ENCODE data around the gene ST6GAL1. TPM values are rescaled to one million over a fixed set of nuclear protein-coding genes. Genes with fewer than 3 reads are reported as not detected.

ST6GAL1 gene
- total and polyA plus RNA-seq, 12 donors, result 7.2 to 95.0 (median 55.4) TPM

DNA sequence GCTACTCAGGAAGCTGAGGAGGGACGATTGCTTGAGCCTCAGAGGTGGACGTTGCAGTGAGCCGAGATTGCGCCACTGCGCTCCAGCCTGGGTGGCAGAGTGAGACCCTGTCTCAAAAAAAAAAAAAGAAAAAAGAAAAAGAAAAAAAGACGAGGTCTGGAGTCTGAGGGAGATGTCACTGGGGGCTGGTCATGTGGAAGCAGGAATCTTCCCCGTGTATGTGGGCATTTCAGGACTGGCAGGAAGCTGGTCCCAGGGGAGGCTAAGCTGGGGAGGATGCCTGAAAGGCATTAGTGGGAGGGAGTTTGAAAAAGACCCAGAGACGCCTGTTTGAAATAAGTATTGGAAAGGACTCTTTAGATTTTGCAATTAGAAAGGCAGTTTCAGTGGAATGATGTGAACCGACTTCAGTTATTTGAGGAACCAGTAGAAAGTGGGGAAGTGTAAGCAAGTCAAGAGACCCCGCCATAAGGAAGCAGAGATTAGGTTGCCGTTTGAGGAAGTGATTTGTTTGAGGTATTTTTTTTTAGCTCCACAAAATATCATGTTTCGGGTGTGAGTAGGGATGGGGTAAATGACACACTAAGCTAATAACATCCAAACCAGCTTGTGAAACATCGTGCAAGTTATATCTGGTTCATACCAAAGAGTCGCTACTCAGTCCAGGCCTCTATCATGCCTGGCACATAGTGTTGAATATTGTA lies 55.5 kb downstream of the ST6GAL1 start:
- Histone ChIP-seq H3K36me3 (replicated peaks in 1 of 2) (no peaks in the 10 kb centered on the region), H3K27me3 (no peaks in the 10 kb centered on the region), H3K4me1 (replicated peaks in 1 of 2) (no peaks in the 10 kb centered on the region), H3K4me3 (no peak overlapping the region), H3K27ac (peak overlapping the region in 2 of 5 donors; percentile 49 to 54), H3K9me3 (replicated peaks in 1 of 3) (no peaks in the 10 kb centered on the region)
- intact Hi-C loops (cut with DNase I), result no loop called here
- WGBS, 4 donors, result 54 to 69% (median 62%) methylated on average over 14 of the region's 14 CpGs
- no peak for DNase-seq
- TF ChIP-seq, protein P1, sequence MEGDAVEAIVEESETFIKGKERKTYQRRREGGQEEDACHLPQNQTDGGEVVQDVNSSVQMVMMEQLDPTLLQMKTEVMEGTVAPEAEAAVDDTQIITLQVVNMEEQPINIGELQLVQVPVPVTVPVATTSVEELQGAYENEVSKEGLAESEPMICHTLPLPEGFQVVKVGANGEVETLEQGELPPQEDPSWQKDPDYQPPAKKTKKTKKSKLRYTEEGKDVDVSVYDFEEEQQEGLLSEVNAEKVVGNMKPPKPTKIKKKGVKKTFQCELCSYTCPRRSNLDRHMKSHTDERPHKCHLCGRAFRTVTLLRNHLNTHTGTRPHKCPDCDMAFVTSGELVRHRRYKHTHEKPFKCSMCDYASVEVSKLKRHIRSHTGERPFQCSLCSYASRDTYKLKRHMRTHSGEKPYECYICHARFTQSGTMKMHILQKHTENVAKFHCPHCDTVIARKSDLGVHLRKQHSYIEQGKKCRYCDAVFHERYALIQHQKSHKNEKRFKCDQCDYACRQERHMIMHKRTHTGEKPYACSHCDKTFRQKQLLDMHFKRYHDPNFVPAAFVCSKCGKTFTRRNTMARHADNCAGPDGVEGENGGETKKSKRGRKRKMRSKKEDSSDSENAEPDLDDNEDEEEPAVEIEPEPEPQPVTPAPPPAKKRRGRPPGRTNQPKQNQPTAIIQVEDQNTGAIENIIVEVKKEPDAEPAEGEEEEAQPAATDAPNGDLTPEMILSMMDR (IDR thresholded peaks at IDR 0.05), result no peak
- TF ChIP-seq POLR2A (IDR thresholded peaks at IDR 0.05), result no peak

GRCh38 chr3:186986406-186986805 lies 56.1 kb downstream of the ST6GAL1 start:
- peak overlapping the region in 3 of 5 donors; percentile 47 to 54 (median 49) for H3K27ac ChIP-seq
- H3K4me1 ChIP-seq (replicated peaks in 1 of 2), result no peaks in the 10 kb centered on the region
- H3K36me3 ChIP-seq (replicated peaks in 1 of 2), result no peaks in the 10 kb centered on the region
- whole genome bisulfite sequencing, 4 donors, result 71 to 87% (median 80%) methylated on average over 8 of the region's 8 CpGs
- no peaks in the 10 kb centered on the region for H3K9me3 ChIP-seq (replicated peaks in 1 of 3)
- intact Hi-C loops (cut with DNase I), result no loop called here
- no peaks in the 10 kb centered on the region for H3K27me3 ChIP-seq
- TF ChIP-seq POLR2A (IDR thresholded peaks at IDR 0.05), result no peak
- TF ChIP-seq, protein P1 (IDR thresholded peaks at IDR 0.05), result no peak
- no peak for DNase-seq
- H3K4me3 ChIP-seq, result no peak overlapping the region

DNA sequence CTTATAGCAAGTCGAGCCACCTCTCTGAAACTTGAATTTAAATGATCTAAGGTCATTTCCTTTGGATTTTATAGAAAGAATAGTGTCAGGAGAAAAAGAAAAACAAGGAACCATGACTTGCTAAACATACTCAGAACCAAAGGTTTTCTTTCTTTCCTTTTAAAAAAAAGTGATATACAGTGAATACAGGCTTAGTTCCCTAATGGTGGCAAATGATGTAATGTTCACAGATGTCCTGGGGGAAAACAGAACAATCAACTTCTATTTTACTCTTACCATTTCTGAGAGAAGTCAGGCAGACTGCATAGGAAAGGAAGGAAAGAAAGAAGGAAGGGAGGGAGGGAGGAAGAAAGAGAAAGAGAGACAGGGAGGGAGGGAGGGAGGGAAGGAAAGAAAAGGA lies 56.5 kb downstream of the ST6GAL1 start:
- DNase-seq, result no peak
- WGBS, 4 donors, result 50 to 83% (median 75%) methylated on average over 1 of the region's 1 CpG
- TF ChIP-seq, protein P1 (IDR thresholded peaks at IDR 0.05), result no peak
- Histone ChIP-seq H3K9me3 (replicated peaks in 1 of 3) (no peaks in the 10 kb centered on the region), H3K4me1 (replicated peaks in 1 of 2) (no peaks in the 10 kb centered on the region), H3K27ac (peak overlapping the region in 3 of 5 donors; percentile 47 to 54 (median 49)), H3K36me3 (replicated peaks in 1 of 2) (no peaks in the 10 kb centered on the region), H3K27me3 (no peaks in the 10 kb centered on the region), H3K4me3 (no peak overlapping the region)
- intact Hi-C loops (cut with DNase I), result no loop called here

DNA sequence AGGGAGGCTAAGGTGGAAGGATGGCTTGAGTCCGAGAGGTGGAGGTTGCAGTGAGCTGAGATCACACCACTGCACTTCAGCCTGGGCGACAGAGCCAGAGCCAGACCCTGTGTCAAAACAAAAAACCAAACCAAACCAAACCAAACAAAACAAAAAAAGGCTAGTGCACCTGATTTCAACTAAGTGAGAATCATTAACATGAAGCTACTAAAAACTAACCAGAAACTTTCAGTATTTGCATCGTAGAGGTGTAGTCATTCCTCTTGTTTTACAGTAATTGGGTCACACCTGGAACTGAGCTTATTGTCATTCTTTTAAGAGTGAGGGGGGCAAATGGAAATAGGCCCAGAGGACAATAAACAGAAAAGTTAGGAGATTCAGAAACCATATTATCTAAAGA lies 58.5 kb downstream of the ST6GAL1 start:
- no peaks in the 10 kb centered on the region for H3K9me3 ChIP-seq (replicated peaks in 1 of 3)
- H3K4me3 ChIP-seq, result no peak overlapping the region
- TF ChIP-seq, protein P1 (IDR thresholded peaks at IDR 0.05), result no peak
- no peak for TF ChIP-seq POLR2A (IDR thresholded peaks at IDR 0.05)
- no peaks in the 10 kb centered on the region for H3K36me3 ChIP-seq (replicated peaks in 1 of 2)
- DNase-seq, result no peak
- no peaks in the 10 kb centered on the region for H3K4me1 ChIP-seq (replicated peaks in 1 of 2)
- 85 to 95% (median 90%) methylated on average over 3 of the region's 3 CpGs for WGBS, 4 donors
- H3K27me3 ChIP-seq, result no peaks in the 10 kb centered on the region
- intact Hi-C loops (cut with DNase I), result no loop called here
- H3K27ac ChIP-seq, result no peak overlapping the region
